Trophoblast cell (in vitro differentiated cells and primary cell): ENCODE data around the gene VAV3.

ENCODE experiments used
- DNase-seq, 2 donors: peaks; one replicate each; pipeline ENCODE4 v3.0.0-alpha.2; 2016
- H2AFZ ChIP-seq: 2 replicates; pipeline ENCODE4 v1.6.1; 2013; ENCODE audit warnings: low read length, moderate library complexity, mild to moderate bottlenecking; ENCODE audit not compliant: insufficient read depth, poor library complexity
- H2AK5ac ChIP-seq: 2 replicates; pipeline ENCODE4 v1.6.1; 2013; ENCODE audit warnings: mild to moderate bottlenecking, low read length
- H2BK120ac ChIP-seq: 2 replicates; pipeline ENCODE4 v1.6.1; 2013; ENCODE audit warnings: low read length, mild to moderate bottlenecking, moderate library complexity; ENCODE audit not compliant: insufficient read depth, poor library complexity
- H2BK12ac ChIP-seq: 2 replicates; pipeline ENCODE4 v1.6.1; 2013; ENCODE audit warnings: mild to moderate bottlenecking, low read length, moderate library complexity
- H2BK5ac ChIP-seq: 2 replicates; pipeline ENCODE4 v1.6.1; 2013; ENCODE audit warnings: low read length, low read depth, moderate library complexity, mild to moderate bottlenecking; ENCODE audit not compliant: poor library complexity
- H3K14ac ChIP-seq: 2 replicates; pipeline ENCODE4 v1.6.1; 2013; ENCODE audit warnings: mild to moderate bottlenecking, low read length
- H3K18ac ChIP-seq: 2 replicates; pipeline ENCODE4 v1.6.1; 2013; ENCODE audit warnings: mild to moderate bottlenecking, low read length
- H3K23ac ChIP-seq: 2 replicates; pipeline ENCODE4 v1.6.1; 2013; ENCODE audit warnings: low read length
- H3K27ac ChIP-seq: 2 replicates; pipeline ENCODE4 v1.5.1; 2013; ENCODE audit warnings: low read depth, mild to moderate bottlenecking, inconsistent platforms, low read length, moderate library complexity
- H3K27me3 ChIP-seq: 2 replicates; pipeline ENCODE4 v1.6.1; 2013; ENCODE audit warnings: inconsistent platforms, mild to moderate bottlenecking, low read length, moderate library complexity; ENCODE audit not compliant: insufficient read depth
- H3K36me3 ChIP-seq, 2 experiments: 1 replicate in 1 of 2; 2 replicates in 1 of 2; pipeline ENCODE4 v1.6.1; 2013; ENCODE audit warnings: low read length in 2 of 2, mild to moderate bottlenecking in 2 of 2, moderate library complexity in 1 of 2; ENCODE audit not compliant: insufficient read depth in 2 of 2, control insufficient read depth in 1 of 2
- H3K4ac ChIP-seq: 2 replicates; pipeline ENCODE4 v1.6.1; 2013; ENCODE audit warnings: low read depth, mild to moderate bottlenecking, low read length, moderate library complexity
- H3K4me1 ChIP-seq, 2 experiments: 1 replicate in 1 of 2; 2 replicates in 1 of 2; pipeline ENCODE4 v1.6.1; 2013; ENCODE audit warnings: low read length in 2 of 2, mild to moderate bottlenecking in 2 of 2, moderate library complexity in 1 of 2; ENCODE audit not compliant: insufficient read depth in 2 of 2, control insufficient read depth in 1 of 2
- H3K4me2 ChIP-seq: 2 replicates; pipeline ENCODE4 v1.6.1; 2013; ENCODE audit warnings: inconsistent platforms, mild to moderate bottlenecking, low read length, moderate library complexity
- H3K4me3 ChIP-seq: 2 replicates; pipeline ENCODE4 v1.5.1; 2013; ENCODE audit warnings: mild to moderate bottlenecking, low read depth, low read length, inconsistent platforms
- H3K79me1 ChIP-seq: one replicate; pipeline ENCODE4 v1.6.1; 2013; ENCODE audit warnings: low read length
- H3K79me2 ChIP-seq: 2 replicates; pipeline ENCODE4 v1.6.1; 2013; ENCODE audit warnings: low read length, mild to moderate bottlenecking; ENCODE audit not compliant: control insufficient read depth, insufficient read depth, poor library complexity
- H3K9ac ChIP-seq: 2 replicates; pipeline ENCODE4 v1.6.1; 2013; ENCODE audit warnings: mild to moderate bottlenecking, low read length
- H3K9me3 ChIP-seq: 2 replicates; pipeline ENCODE4 v1.6.1; 2013; ENCODE audit warnings: low read depth, mild to moderate bottlenecking, control low read depth, inconsistent platforms, low read length; ENCODE audit not compliant: insufficient read depth
- H4K12ac ChIP-seq: 2 replicates; pipeline ENCODE4 v1.6.1; 2013; ENCODE audit warnings: low read depth, mild to moderate bottlenecking, low read length, moderate library complexity
- H4K8ac ChIP-seq: 2 replicates; pipeline ENCODE4 v1.6.1; 2013; ENCODE audit warnings: low read depth, mild to moderate bottlenecking, low read length, moderate library complexity
- H4K91ac ChIP-seq: one replicate; pipeline ENCODE4 v1.6.1; 2013; ENCODE audit warnings: low read depth, mild to moderate bottlenecking, low read length, moderate library complexity
- WGBS: extraction: QIAGEN DNeasy Blood & Tissue Kit; methylation state at CpG from one replicate; pipeline ENCODE4 v1.1.7; 2013; ENCODE audit warnings: missing lambda C conversion rate; ENCODE audit not compliant: insufficient read length, insufficient coverage; ENCODE audit errors: extremely low coverage; 5-methylcytosine and 5-hydroxymethylcytosine counted together

VAV3 gene

GRCh38 chr1:107975851-107976250, 10.9 kb upstream of the VAV3 start:
- no peak overlapping the region for H4K91ac ChIP-seq
- H3K23ac ChIP-seq = no peak overlapping the region
- H2BK12ac ChIP-seq = no peak overlapping the region
- no peak for DNase-seq
- no peak overlapping the region for H4K12ac ChIP-seq
- no peaks in the 10 kb centered on the region for H3K4me1 ChIP-seq
- H2AK5ac ChIP-seq = no peak overlapping the region
- H2AFZ ChIP-seq = no peak overlapping the region
- no peak overlapping the region for H2BK120ac ChIP-seq
- no peak overlapping the region for H4K8ac ChIP-seq
- H3K36me3 ChIP-seq = no peaks in the 10 kb centered on the region
- H3K14ac ChIP-seq = no peak overlapping the region
- H3K79me1 ChIP-seq = no peaks in the 10 kb centered on the region
- H3K4me2 ChIP-seq = no peak overlapping the region
- H3K79me2 ChIP-seq = no peaks in the 10 kb centered on the region
- H3K9ac ChIP-seq = no peak overlapping the region
- H3K9me3 ChIP-seq = no peaks in the 10 kb centered on the region
- no peak overlapping the region for H3K27ac ChIP-seq
- no peak overlapping the region for H2BK5ac ChIP-seq
- WGBS = no CpG with 5 or more reads among the region's 4 CpGs
- no peak overlapping the region for H3K18ac ChIP-seq
- no peaks in the 10 kb centered on the region for H3K27me3 ChIP-seq
- no peak overlapping the region for H3K4me3 ChIP-seq
- no peak overlapping the region for H3K4ac ChIP-seq

- H3K18ac ChIP-seq = no peak overlapping the region
- H3K4ac ChIP-seq = no peak overlapping the region
- H3K23ac ChIP-seq = no peak overlapping the region
- H3K9me3 ChIP-seq = no peaks in the 10 kb centered on the region
- DNase-seq = no peak
- no peaks in the 10 kb centered on the region for H3K79me2 ChIP-seq
- no peaks in the 10 kb centered on the region for H3K36me3 ChIP-seq
- H3K27me3 ChIP-seq = no peaks in the 10 kb centered on the region
- H3K27ac ChIP-seq = no peak overlapping the region
- H3K14ac ChIP-seq = no peak overlapping the region
- WGBS = no CpG with 5 or more reads among the region's 2 CpGs
- no peak overlapping the region for H3K4me3 ChIP-seq
- no peak overlapping the region for H2BK12ac ChIP-seq
- no peaks in the 10 kb centered on the region for H3K79me1 ChIP-seq
- no peak overlapping the region for H2AFZ ChIP-seq
- H3K4me1 ChIP-seq = no peaks in the 10 kb centered on the region
- H4K91ac ChIP-seq = no peak overlapping the region
- no peak overlapping the region for H2BK120ac ChIP-seq
- no peak overlapping the region for H4K8ac ChIP-seq
- no peak overlapping the region for H2BK5ac ChIP-seq
- H3K4me2 ChIP-seq = no peak overlapping the region
- H4K12ac ChIP-seq = no peak overlapping the region
- H3K9ac ChIP-seq = no peak overlapping the region
- no peak overlapping the region for H2AK5ac ChIP-seq
Measured at GRCh38 chr1:107974090-107974489, 9.1 kb upstream of the VAV3 start.

GRCh38 chr1:107972391-107973180, 7.6 kb upstream of the VAV3 start:
- H3K4me3 ChIP-seq = no peak overlapping the region
- no CpG with 5 or more reads among the region's 3 CpGs for WGBS
- no peaks in the 10 kb centered on the region for H3K79me2 ChIP-seq
- no peak overlapping the region for H2BK120ac ChIP-seq
- no peak overlapping the region for H3K14ac ChIP-seq
- H3K4ac ChIP-seq = no peak overlapping the region
- H2AFZ ChIP-seq = no peak overlapping the region
- no peaks in the 10 kb centered on the region for H3K36me3 ChIP-seq
- no peak overlapping the region for H3K4me2 ChIP-seq
- no peaks in the 10 kb centered on the region for H3K27me3 ChIP-seq
- no peaks in the 10 kb centered on the region for H3K4me1 ChIP-seq
- H3K18ac ChIP-seq = no peak overlapping the region
- no peak for DNase-seq
- no peaks in the 10 kb centered on the region for H3K79me1 ChIP-seq
- H4K8ac ChIP-seq = no peak overlapping the region
- H2BK5ac ChIP-seq = no peak overlapping the region
- no peaks in the 10 kb centered on the region for H3K9me3 ChIP-seq
- H3K9ac ChIP-seq = no peak overlapping the region
- no peak overlapping the region for H2BK12ac ChIP-seq
- H4K91ac ChIP-seq = no peak overlapping the region
- no peak overlapping the region for H3K23ac ChIP-seq
- H4K12ac ChIP-seq = no peak overlapping the region
- no peak overlapping the region for H3K27ac ChIP-seq
- H2AK5ac ChIP-seq = no peak overlapping the region

GRCh38 chr1:107966550-107966949, 1.6 kb upstream of the VAV3 start:
- H2AFZ ChIP-seq = no peak overlapping the region
- H3K9me3 ChIP-seq = no peaks in the 10 kb centered on the region
- no peaks in the 10 kb centered on the region for H3K79me1 ChIP-seq
- H3K4ac ChIP-seq = no peak overlapping the region
- no peak overlapping the region for H4K91ac ChIP-seq
- WGBS = no CpG with 5 or more reads among the region's 8 CpGs
- H3K4me3 ChIP-seq = no peak overlapping the region
- no peak for DNase-seq
- no peak overlapping the region for H3K14ac ChIP-seq
- H2AK5ac ChIP-seq = no peak overlapping the region
- H2BK12ac ChIP-seq = no peak overlapping the region
- no peak overlapping the region for H3K9ac ChIP-seq
- H3K4me1 ChIP-seq = peaks cover 4 to 6% of the 10 kb centered on the region in 2 experiments
- peaks cover 19% of the 10 kb centered on the region for H3K27me3 ChIP-seq
- no peak overlapping the region for H2BK5ac ChIP-seq
- no peak overlapping the region for H3K23ac ChIP-seq
- H3K27ac ChIP-seq = no peak overlapping the region
- no peak overlapping the region for H4K8ac ChIP-seq
- no peaks in the 10 kb centered on the region for H3K36me3 ChIP-seq
- H3K18ac ChIP-seq = no peak overlapping the region
- no peaks in the 10 kb centered on the region for H3K79me2 ChIP-seq
- no peak overlapping the region for H3K4me2 ChIP-seq
- H2BK120ac ChIP-seq = no peak overlapping the region
- H4K12ac ChIP-seq = no peak overlapping the region
